ENCODE data around the gene ENPEP.

- TF ChIP-seq CTCF (IDR thresholded peaks at IDR 0.05) (no peak), POLR2A (IDR thresholded peaks at IDR 0.05) (no peak), POLR2AphosphoS5 (IDR thresholded peaks at IDR 0.05) (no peak)
Observed at GRCh38 chr4:110543577-110543976, 67.6 kb downstream of the ENPEP start.
